GOT3 (cell line): ENCODE data around the gene NTSR2.

Source experiments
- DNase-seq: peaks from one replicate; lab custom pipeline; 2025; ENCODE audit warnings: mixed read lengths; lab: John Stamatoyannopoulos, UW

The NTSR2 gene

DNA sequence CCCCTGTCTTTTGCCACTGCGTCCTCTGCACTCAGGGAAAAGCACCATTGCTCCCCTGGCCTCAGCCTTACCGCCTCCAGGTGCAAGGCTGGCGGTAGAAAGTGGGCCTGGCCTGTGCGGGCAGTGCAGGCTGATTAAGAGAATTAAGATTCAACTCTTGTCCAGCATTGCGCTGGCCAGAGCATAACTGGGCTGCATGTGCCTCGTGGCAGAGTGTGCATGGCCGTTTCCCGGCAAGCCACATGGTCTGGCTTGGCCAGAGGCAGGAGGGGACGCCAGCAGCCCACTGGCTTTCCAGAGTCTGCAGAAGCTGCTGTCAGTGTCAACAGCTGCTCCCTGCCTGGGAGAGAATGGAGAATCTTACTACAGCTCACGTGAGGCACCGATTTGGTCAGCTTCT lies 12.3 kb downstream of the NTSR2 start:
- DNase-seq: no peak

DNA sequence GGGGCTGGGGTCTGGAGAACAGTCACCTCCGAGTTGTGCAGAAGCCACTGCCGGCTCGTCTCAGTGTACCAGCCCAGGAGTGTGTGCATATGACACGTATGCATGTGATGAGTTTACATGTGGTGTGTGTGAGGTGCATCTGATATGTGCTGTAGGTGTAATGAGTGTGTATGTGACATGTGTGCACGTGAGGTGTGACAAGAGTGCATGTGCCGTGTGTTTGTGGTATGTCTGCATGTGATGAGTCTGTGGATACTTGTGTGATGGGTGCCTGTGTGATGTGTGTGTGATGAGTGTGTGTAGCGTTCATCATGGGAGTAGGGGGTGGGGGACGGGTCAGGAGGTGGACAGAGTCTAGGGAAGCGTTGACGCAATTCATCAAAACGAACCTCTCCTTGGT lies 12.8 kb downstream of the NTSR2 start:
- DNase-seq: no peak

DNA sequence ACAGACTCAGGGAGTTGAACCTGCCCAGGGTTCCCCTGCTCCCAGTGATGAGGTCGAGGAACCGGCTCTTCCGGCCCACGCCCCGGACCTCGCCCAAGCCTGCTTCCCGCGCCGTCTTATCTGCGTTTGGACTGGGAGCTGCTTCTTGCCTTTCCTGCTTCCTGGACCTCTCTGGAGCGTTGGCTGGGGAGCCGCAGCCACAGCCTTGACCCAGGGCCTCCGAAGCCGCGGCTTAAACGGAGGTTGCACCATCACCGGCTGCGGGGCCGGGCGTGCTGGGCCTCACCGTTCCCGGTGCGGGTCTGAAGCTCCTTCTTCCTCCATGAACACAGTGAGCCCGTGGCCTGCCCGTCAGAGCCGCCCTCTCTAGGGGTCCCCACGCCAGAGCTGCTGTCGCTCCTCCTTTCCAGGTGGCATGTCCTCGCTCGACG lies 13.3 kb downstream of the NTSR2 start:
- DNase-seq: no peak

DNA sequence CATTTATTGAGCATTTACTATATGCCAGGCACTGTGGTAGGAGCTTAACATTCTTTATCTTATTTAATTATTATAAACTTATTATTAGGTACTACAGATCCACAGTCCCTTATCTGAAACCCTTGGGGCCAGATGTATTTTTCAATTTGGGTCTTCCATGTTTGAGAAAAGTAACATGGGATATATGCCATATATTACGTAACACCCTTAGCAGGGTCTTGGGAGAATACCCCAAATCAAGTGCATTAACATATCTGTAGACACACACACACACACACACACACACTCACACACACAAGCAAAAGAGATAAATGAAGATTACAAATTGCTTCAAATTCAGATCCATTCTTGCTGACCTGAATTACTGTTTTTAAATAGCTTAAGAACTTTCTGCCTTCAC lies 13.7 kb downstream of the NTSR2 start:
- DNase-seq: no peak

DNA sequence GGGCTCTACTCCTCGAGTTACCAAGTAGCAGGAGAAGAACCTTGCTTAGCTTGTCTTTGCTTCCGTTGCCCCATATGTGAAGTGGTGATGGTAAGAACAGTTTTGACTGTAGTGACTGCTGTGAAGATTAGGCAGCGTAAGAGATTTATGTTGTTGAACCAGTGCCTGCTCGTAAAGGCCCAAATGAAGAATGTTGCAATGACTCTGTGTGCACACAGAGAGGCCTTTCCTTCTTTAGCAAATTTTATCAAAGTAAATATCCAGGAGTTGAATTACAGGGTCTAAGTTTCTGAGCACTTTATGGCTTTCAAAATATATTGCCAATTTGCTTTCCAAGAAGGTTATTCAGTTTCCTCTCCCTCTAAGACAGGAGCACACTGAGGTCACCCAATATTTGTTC lies 14.5 kb downstream of the NTSR2 start:
- no peak for DNase-seq

DNA sequence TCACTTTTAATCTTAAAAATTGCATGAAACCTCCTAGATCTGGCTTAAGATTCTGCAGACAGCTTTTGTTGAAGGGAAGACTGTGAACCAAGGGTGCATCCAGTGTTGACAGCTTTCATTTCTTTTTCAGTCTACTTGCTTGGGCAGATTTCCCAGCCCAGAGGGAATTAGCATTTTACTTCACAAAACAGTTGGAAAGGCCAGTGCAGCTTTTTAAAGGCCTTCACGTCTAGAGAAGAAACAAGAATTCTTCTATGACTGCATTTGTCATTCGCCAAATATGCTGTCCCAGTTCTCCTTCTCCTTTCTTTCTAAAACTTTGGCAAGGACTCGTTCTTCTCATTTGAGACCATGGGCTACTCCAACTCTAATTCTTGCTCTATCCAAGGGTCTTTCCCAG lies 17.4 kb downstream of the NTSR2 start:
- no peak for DNase-seq

DNA sequence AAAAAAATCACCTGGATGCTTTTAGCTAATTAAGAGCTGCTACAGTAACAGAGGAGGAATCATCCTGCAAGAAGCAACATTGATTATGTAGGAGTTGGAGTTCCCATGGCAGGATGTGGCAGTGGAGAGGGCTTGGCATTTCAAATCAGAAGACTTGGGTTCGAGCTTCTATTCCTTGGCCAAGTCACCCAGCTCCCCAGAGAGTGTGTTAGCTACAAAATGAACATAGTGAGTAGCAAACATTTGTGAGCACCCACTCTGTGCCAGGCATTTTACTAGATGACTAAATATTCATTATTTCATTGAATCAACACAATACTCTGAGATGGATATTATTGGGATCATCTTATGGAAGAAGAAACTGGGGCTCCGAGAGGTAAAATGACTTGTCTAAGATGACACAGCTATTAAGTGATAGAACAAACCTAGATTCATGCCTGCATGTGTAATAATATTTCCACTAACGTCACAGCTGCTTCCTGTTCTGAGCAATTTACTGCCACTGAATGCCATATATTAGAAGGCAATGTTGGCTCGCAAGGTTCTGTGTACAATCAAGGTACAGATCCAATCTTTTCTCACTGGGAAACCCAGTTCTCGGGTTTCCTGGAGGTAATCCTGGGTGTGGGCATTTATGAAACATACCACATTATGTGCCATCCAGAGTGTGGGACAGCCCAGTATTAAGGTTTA lies 18.0 kb downstream of the NTSR2 start:
- DNase-seq: no peak

DNA sequence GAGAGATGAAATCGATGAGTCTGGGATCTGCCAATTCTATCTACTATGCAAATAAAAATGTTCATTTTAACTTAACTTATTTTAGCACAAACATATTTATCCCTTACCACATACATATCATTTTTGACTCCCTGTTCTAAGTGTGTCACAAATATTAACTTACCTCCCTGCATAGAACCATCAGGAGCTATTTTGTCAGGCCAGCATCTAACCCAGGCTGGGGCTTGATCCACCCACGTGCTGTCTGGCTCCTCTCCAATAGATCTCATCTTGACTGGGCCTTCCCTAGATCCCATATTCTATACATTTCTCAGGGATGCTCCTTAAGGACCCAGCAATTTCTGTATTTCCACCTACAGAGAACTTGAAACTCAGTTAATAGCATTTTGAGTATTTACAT lies 20.9 kb downstream of the NTSR2 start:
- DNase-seq: no peak

DNA sequence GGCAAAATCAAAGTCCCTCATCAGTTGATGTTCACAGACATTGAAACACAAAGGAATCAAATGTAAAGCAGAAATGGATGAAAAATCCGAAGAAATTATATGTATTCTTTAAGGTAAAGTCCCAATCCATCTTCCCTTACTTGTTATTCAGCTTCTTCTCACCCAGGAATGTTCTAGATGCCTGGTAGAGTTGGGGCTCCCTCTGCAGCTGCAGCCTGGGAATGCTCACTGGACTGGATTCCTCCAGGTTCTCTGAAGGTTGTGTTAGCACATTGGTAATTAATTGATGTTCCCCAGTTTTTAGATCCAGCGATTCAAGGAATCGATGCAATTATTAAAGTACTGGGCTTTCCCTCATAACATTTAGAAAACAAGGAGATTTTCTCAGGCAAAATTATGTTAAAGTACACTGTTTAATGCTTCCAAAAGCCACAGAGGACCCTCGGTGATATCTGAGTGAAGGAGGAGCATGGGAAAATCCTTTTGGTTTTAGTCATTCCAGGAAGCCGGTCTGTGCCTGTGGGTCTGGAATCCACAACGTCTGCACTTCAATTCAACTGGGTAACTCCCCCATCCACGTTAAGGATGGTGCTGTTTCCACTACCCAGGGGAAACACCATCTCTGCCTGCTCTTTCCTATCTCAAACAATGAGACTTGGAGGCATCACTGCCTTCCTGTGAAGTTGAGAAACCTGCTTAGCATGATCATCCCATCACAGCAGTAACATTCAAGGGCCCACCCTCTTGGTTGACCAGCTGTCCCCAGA lies 22.0 kb downstream of the NTSR2 start:
- DNase-seq: no peak

DNA sequence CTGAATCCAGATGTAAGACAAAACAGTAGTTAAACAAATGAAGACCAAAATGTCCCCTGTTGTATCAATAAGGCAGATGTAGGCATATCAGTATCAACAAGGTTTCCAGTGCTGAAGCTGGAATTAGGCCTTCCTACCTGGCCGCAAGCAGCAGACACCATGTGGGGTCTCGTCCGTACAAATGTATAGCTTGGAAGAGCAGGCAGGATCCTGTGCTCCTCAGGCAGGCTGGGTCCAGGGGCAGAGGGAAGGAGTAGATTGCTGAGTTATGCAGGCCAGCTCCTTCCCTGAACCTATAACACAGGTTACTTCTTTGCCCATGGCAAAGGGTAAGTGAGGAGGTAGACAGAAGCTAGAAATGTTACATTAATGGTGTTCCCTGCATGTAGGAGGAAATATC lies 23.5 kb downstream of the NTSR2 start:
- DNase-seq: no peak

DNA sequence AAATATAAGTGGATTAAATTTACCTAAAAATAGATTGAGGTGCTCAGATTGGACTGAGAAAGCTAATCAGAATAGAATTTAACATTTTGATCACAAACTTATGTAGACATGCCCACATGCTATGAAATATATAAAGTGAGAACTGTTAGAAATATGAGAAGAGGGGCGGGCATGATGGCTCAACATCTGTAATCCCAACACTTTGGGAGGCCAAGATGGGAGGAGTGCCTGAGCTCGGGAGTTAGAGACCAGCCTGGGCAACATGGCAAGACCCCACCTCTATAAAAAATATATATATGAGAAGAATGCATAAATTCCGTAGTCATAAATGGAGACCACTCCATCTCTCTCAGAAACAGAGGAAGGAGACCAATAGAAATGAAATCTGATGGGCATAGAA lies 25.7 kb downstream of the NTSR2 start:
- DNase-seq: no peak

DNA sequence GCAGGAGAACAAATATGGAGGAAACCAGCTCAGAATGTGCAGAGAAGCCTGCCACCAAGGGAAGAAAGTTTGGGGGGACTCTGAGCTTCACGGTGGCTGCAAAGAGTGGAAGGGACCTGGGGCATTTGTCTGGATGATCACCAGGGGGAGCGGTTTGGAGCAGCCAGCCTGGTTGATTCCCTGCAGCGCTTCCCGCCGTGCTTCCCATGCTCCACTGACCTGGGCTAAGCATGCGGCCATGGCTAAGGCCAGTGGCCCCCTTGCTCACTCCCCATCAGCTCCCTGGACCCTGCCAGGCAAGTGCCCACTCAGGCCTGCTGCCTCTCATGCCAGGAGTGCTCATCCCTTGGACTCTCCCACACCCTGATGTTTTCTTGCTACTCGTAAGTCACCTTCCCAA lies 27.0 kb downstream of the NTSR2 start:
- no peak for DNase-seq

DNA sequence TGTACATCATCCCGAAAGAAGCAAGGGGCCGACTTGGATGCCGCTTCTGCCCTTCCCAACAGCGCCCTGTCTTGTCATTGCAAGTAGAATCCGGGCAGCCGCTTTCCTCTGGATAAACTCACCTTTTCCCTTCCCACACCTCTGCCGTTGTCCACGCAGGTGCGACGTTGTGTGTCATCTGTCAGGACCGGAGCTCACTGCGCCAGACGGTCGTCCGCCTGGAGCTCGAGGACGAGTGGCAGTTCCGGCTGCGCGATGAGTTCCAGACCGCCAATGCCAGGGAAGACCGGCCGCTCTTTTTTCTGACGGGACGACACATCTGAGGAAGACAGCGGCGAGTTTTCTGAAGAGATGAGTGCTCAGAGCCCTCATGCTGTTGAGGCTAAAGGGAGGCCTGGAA lies 29.9 kb downstream of the NTSR2 start:
- DNase-seq: no peak

DNA sequence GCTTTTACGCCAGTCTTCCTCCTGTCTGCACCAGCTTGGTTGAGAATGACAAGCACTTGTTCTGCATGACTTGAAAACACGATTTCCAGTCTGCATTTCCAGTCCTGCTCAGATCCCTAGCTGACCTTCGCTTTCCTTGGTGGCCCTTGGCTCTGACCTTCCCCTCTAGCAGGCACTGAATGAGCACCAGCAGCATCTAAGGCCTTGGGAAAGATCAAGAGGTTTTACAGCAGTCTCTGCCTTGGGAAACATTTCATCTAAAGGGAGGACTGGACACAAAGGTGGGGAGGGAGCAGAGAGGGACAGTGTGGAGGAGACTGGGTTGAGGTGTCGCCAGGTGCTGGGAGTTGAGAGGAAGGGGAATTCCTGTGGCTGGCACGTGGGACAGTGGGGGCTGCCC lies 30.5 kb downstream of the NTSR2 start:
- DNase-seq: no peak

DNA sequence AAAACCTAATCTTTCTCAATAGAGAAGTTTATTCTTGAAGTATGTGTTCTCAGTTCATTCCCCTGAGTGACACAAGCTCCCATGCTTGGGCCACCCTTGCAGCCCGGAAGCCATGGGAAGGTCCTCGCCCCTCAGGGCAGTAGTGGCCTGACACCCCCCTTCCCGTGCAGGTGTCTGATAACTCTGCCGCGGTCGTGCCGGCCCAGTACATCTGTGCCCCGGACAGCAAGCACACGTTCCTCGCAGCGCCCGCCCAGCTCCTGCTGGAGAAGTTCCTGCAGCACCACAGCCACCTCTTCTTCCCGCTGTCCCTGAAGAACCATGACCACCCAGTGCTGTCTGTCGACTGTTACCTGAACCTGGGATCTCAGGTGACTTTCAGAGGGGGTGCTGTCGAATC lies 32.4 kb downstream of the NTSR2 start:
- no peak for DNase-seq

DNA sequence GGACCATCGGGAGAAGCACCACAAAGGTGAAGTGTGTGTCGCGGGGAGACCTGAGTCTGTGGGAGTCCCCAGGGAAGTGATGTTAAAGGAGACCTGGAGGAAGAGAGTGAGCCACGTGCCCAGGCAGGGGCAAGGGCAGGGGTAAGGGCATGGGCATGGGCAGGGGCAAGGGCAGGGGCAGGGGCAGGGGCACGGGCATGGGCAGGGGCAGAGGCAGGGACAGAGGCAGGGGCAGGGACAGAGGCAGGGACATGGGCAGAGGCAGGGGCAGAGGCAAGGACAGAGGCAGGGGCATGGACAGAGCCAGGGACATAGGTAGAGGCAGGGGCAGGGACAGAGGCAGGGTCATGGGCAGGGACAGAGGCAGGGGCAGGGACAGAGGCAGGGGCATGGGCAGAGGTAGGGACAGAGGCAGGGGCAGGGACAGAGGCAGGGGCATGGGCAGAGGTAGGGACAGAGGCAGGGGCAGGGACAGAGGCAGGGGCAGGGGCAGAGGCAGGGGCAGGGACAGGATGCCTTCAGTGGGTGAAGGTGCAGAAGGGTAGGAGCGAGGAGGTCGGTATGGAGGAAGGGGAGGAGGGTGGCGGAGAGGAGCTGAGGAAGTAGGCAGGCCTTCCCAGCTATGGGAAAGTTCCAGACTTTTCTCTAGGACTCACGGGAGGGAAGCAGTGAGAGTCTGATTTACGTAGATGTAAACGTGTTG lies 33.3 kb downstream of the NTSR2 start:
- no peak for DNase-seq

DNA sequence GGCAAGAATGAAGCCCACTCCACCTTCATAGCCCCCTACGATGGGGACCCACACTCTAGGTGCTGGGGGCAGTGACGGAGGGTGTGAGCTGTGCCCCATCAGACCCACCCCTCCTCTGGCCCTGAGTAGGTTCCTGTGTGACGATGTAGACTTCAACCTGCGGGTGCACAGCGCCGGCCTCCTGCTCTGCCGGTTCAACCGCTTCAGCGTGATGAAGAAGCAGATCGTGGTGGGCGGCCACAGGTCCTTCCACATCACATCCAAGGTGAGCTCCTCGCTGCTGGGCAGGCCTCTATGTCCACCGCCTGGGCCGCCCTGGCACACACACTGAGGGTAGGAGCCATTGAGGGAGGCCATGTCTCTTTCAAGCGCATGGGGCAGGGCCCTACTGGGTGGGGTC lies 34.9 kb downstream of the NTSR2 start:
- no peak for DNase-seq

DNA sequence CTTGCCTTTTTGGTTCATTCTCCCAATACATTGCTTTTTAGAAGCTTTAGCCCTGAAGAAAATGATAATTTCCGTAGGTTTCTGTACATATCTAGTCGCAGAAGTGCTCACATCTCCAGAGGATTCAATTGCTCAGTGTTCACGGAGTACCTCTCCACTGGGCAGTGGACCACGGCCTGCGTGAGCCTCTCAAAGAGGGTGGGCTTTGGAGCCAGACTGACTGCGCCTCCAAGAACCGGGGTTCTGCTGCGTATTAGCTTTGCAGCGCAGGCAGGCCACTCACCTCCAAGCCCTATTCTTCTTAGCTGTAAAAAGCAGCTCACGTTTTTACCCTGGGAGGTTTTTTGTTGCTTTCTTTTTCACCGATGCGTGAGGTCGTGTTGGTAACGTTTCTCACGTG lies 35.4 kb downstream of the NTSR2 start:
- no peak for DNase-seq

DNA sequence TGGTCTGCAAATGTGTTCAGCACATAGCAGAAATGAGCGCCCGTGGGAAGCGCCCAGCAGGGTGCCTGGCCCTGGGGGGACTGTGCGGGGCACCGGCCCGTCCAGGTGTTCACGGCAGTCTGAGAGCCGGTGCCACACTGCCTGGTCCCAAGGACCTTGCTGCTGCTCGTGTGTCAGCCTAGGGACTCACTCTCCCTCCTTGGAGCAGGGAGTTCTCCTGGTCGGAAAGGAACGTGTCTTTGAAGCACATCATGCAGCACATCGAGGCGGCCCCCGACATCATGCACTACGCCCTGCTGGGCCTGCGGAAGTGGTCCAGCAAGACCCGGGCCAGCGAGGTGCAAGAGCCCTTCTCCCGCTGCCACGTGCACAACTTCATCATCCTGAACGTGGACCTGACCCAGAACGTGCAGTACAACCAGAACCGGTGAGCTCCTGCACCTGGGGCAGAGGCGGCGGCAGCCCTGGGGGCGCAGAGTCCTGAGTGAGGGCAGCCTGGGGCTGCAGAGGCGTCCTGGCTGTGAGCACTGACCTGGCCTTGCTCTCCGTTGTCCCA lies 36.0 kb downstream of the NTSR2 start:
- no peak for DNase-seq

DNA sequence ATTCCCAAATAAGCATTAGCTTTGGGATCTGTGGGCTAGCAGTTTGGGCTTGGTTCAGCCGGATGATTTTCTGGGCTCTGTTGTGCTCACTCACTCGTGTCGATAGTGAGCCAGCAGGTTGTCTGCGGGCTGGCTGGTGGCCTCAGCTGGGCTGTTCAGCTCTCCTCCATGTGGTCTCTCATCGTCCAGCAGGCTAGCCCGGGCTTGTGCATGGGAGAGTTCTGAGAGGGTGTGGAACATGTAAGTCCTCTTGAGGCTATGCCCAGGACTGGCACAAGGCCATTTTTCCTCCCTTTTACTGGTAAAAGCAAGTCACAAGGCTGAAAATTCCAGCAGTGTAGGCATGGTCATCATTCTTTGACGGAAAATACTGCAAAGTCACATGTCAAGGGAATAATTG lies 38.5 kb downstream of the NTSR2 start:
- DNase-seq: no peak

DNA sequence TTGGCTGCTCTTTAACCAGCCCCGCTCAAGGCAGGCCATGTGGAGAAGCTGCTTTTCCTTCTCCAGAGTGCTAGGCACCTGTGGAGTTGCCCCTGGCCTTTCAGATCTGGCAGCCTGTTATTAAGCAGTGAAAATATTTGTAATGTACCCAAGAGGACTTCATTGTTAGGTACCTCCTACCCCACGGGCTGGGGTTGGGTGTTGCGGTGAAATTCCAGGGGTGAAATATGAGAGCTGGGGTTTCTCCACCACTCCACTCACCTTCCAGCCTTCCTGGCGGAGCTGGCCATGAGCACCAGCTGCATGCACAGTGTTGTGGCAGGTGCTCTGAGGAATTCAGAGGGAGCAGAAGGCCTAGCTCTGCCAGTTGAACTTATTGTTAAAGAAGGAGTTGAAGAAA lies 39.1 kb downstream of the NTSR2 start:
- no peak for DNase-seq

DNA sequence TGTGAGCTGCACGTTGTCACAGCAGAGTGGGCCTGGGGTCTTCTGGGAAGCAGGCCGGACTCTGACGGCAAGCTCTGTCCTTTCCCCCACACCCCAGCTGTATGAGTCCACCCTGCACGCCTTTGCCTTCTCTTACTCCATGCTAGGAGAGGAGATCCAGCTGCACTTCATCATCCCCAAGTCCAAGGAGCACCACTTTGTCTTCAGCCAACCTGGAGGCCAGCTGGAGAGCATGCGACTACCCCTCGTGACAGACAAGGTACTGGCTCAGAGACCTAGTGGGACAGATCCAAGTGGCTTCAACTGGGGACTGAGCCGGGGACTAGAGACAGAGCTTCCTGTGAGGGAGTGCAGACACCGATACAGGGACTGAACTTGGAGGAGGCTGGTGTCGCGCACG lies 40.1 kb downstream of the NTSR2 start:
- no peak for DNase-seq

DNA sequence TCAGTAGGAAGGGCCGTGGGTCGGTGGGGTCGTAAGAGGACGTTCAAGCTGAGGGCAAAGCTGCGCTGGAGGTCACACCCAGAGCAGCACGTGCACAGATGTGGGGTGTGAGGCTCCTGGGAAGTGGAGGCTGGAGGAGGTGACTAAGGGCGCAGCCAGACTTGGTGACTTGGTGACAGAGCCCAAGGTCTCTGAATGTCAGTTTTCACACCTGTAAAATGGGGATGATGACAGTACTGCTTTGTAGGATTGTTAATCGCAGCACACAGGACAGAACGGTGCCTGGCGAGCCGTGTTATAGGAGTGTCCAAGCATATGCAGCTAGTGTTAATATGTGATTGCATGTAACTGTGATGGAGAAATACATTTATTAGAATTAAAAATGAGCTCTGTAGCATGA lies 40.8 kb downstream of the NTSR2 start:
- DNase-seq: no peak
